IMR-90 (cell line): ENCODE data around the gene RGS3. TPM values are rescaled to one million over a fixed set of nuclear protein-coding genes. Genes with fewer than 3 reads are reported as not detected.

Source experiments
- ATAC-seq: fragments of 200-7000 bp; cut with Tn5 transposase; 2 replicates; pipeline ENCODE4 v1.9.1; 2020; ENCODE audit warnings: low read depth, mild to moderate bottlenecking, moderate library complexity
- BruUV-seq: library from RNA; stranded (reverse); fragments of 400-500 nt; replicated peaks from 2 replicates; lab custom pipeline; 2021; lab: Mats Ljungman, UMichigan
- CTCF ChIA-PET: fragments of 300-600 bp; formaldehyde crosslinking; extraction: SDS; loops from one replicate; lab custom pipeline; 2021; ENCODE audit warnings: antibody characterized with exemption; lab: Yijun Ruan, JAX
- POLR2A ChIA-PET: fragments of 300-600 bp; sonication (Branson Sonifier 250); formaldehyde crosslinking; loops from one replicate; lab custom pipeline; 2022; ENCODE audit warnings: antibody characterized with exemption; ENCODE audit not compliant: unreplicated experiment; lab: Charles Lee
- DNase-seq: peaks from one replicate; pipeline ENCODE4 v3.0.0; 2013
- H2AFZ ChIP-seq: replicated peaks from 2 replicates; pipeline ENCODE3; 2013; ENCODE audit warnings: low read length, mild to moderate bottlenecking; ENCODE audit not compliant: poor library complexity
- H2AK5ac ChIP-seq: 2 replicates; pipeline ENCODE4 v1.6.1; 2013; ENCODE audit warnings: low read depth, low read length, inconsistent platforms
- H2AK9ac ChIP-seq: replicated peaks from 2 replicates; pipeline ENCODE3; 2013; ENCODE audit warnings: mild to moderate bottlenecking, low read depth, low read length, moderate library complexity; ENCODE audit not compliant: poor library complexity
- H2BK120ac ChIP-seq: 2 replicates; pipeline ENCODE4 v1.6.1; 2013; ENCODE audit warnings: low read depth, low read length, inconsistent platforms
- H2BK15ac ChIP-seq: 3 replicates; pipeline ENCODE4 v1.6.1; 2013; ENCODE audit warnings: low read depth, low read length, inconsistent platforms
- H2BK20ac ChIP-seq: 2 replicates; pipeline ENCODE4 v1.6.1; 2013; ENCODE audit warnings: low read depth, mild to moderate bottlenecking, inconsistent platforms, low read length, moderate library complexity
- H2BK5ac ChIP-seq: 2 replicates; pipeline ENCODE4 v1.6.1; 2013; ENCODE audit warnings: mild to moderate bottlenecking, low read depth, low read length, inconsistent platforms; ENCODE audit not compliant: poor library complexity, severe bottlenecking
- H3K14ac ChIP-seq: replicated peaks from 2 replicates; pipeline ENCODE4 v1.6.1; 2013; ENCODE audit warnings: low read depth, low read length, inconsistent platforms
- H3K18ac ChIP-seq: 2 replicates; pipeline ENCODE4 v1.6.1; 2013; ENCODE audit warnings: low read depth, low read length, control low read depth
- H3K23ac ChIP-seq: 2 replicates; pipeline ENCODE4 v1.6.1; 2013; ENCODE audit warnings: low read depth, low read length, inconsistent platforms
- H3K27ac ChIP-seq: 2 replicates; pipeline ENCODE4 v1.5.1; 2013; ENCODE audit warnings: mild to moderate bottlenecking, control low read depth, low read length; ENCODE audit not compliant: insufficient read depth
- H3K27me3 ChIP-seq: 2 replicates; pipeline ENCODE4 v1.6.1; 2013; ENCODE audit warnings: low read length; ENCODE audit not compliant: control insufficient read depth, insufficient read depth
- H3K36me3 ChIP-seq: 2 replicates; pipeline ENCODE4 v1.6.1; 2013; ENCODE audit warnings: low read length, mixed read lengths; ENCODE audit not compliant: control insufficient read depth, insufficient read depth
- H3K4ac ChIP-seq: 2 replicates; pipeline ENCODE4 v1.6.1; 2013; ENCODE audit warnings: low read depth, low read length, inconsistent platforms
- H3K4me1 ChIP-seq: 2 replicates; pipeline ENCODE4 v1.6.1; 2013; ENCODE audit warnings: low read length, mixed read lengths; ENCODE audit not compliant: control insufficient read depth, insufficient read depth
- H3K4me2 ChIP-seq: 2 replicates; pipeline ENCODE4 v1.6.1; 2013; ENCODE audit warnings: low read depth, mild to moderate bottlenecking, control low read depth, low read length, moderate library complexity
- H3K4me3 ChIP-seq: 2 replicates; pipeline ENCODE4 v1.5.1; 2013; ENCODE audit warnings: low read depth, mild to moderate bottlenecking, control low read depth, low read length, moderate library complexity; ENCODE audit not compliant: insufficient read depth
- H3K56ac ChIP-seq: 2 replicates; pipeline ENCODE4 v1.6.1; 2013; ENCODE audit warnings: low read length, inconsistent platforms; ENCODE audit not compliant: insufficient read depth; ENCODE audit errors: extremely low read depth
- H3K79me1 ChIP-seq, 2 experiments: 2 replicates each; pipeline ENCODE4 v1.6.1; 2013; ENCODE audit warnings: low read length in 2 of 2, inconsistent platforms in 1 of 2, low read depth in 1 of 2
- H3K9ac ChIP-seq: 2 replicates; pipeline ENCODE4 v1.6.1; 2013; ENCODE audit warnings: low read depth, low read length, control low read depth
- H3K9me1 ChIP-seq: 2 replicates; pipeline ENCODE4 v1.6.1; 2013; ENCODE audit warnings: low read length, inconsistent platforms; ENCODE audit not compliant: insufficient read depth
- H3K9me3 ChIP-seq: 2 replicates; pipeline ENCODE4 v1.6.1; 2013; ENCODE audit warnings: low read length; ENCODE audit not compliant: control insufficient read depth, insufficient read depth
- H4K20me1 ChIP-seq: 2 replicates; pipeline ENCODE4 v1.6.1; 2013; ENCODE audit warnings: low read length, inconsistent platforms; ENCODE audit not compliant: insufficient read depth
- H4K5ac ChIP-seq: 2 replicates; pipeline ENCODE4 v1.6.1; 2013; ENCODE audit warnings: mild to moderate bottlenecking, low read depth, low read length, control low read depth
- H4K8ac ChIP-seq, 2 experiments: 2 replicates each; pipeline ENCODE4 v1.6.1; 2013; ENCODE audit warnings: low read depth in 2 of 2, low read length in 2 of 2, control low read depth in 1 of 2, inconsistent platforms in 1 of 2
- H4K91ac ChIP-seq: 2 replicates; pipeline ENCODE4 v1.6.1; 2013; ENCODE audit warnings: low read depth, low read length, inconsistent platforms; ENCODE audit not compliant: insufficient read depth
- CEBPB ChIP-seq: IDR thresholded peaks from 2 replicates; pipeline ENCODE4 v1.6.1; 2012; ENCODE audit warnings: low read depth, low read length, improper control_type of control experiment
- CHD1 ChIP-seq: IDR thresholded peaks from 2 replicates; pipeline ENCODE4 v1.6.1; 2012; ENCODE audit warnings: low read depth, low read length, improper control_type of control experiment
- FOS ChIP-seq: fragments of 150-350 bp; IDR thresholded peaks from 2 replicates; pipeline ENCODE4 v1.6.1; 2016; ENCODE audit warnings: low read depth, low read length
- MAFK ChIP-seq: IDR thresholded peaks from 2 replicates; pipeline ENCODE4 v1.6.1; 2012; ENCODE audit warnings: low read depth, low read length, improper control_type of control experiment
- MAZ ChIP-seq: IDR thresholded peaks from 2 replicates; pipeline ENCODE4 v1.6.1; 2012; ENCODE audit warnings: low read depth, mild to moderate bottlenecking, low read length, improper control_type of control experiment, moderate library complexity, borderline replicate concordance
- MXI1 ChIP-seq: IDR thresholded peaks from 2 replicates; pipeline ENCODE4 v1.6.1; 2012; ENCODE audit warnings: low read depth, mild to moderate bottlenecking, low read length, moderate library complexity, borderline replicate concordance
- RCOR1 ChIP-seq: IDR thresholded peaks from 2 replicates; pipeline ENCODE4 v1.6.1; 2012; ENCODE audit warnings: mild to moderate bottlenecking, low read length, improper control_type of control experiment; ENCODE audit not compliant: insufficient replicate concordance
- WGBS, 2 experiments: methylation state at CpG; one replicate each; pipeline versions ENCODE4 v1.1.5 to v1.1.7; 2013; ENCODE audit warnings: missing lambda C conversion rate in 2 of 2; ENCODE audit not compliant: insufficient read length in 1 of 2; ENCODE audit errors: extremely low coverage in 2 of 2; 5-methylcytosine and 5-hydroxymethylcytosine counted together
- dilution Hi-C: fragments of 300-500 bp; cut with HindIII; formaldehyde crosslinking; loops from one replicate; pipeline ENCODE4 v1.14.3; 2018; ENCODE audit warnings: low sequenced_read_pairs; ENCODE audit not compliant: unreplicated experiment
- in situ Hi-C: fragments of 300-500 bp; cut with MboI; formaldehyde crosslinking; loops from 3 replicates; pipeline ENCODE4 v1.14.3; 2019; ENCODE audit warnings: low sequenced_read_pairs, inconsistent platforms, mixed read lengths
- intact Hi-C: fragments of 100-400 bp; cut with micrococcal nuclease; formaldehyde crosslinking; loops from 2 replicates; pipeline ENCODE4 v1.10.0; 2022
- polyA plus RNA-seq, 3 experiments: library from polyadenylated mRNA; depleted of rRNA; stranded (reverse); fragments of >200 nt; gene quantifications; 2 replicates each; pipeline ENCODE4 v1.2.3, GENCODE V29; 2012; ENCODE audit warnings: low replicate concordance in 1 of 3
- total RNA-seq: library from RNA; depleted of rRNA; stranded (reverse); fragments of >200 nt; gene quantifications from 2 replicates; pipeline ENCODE4 v1.2.3, GENCODE V29; 2012
- TF ChIP-seq, protein P1 (sequence below): conservative IDR thresholded peaks from 2 replicates; pipeline ENCODE4 v1.5.1; 2012; ENCODE audit warnings: mild to moderate bottlenecking, low read depth, low read length, improper control_type of control experiment

Gene RGS3
- total and polyA plus RNA-seq, 2 of the 4 experiments (the other 2 are of a cell fraction) = 51.8 to 65.6 TPM

DNA sequence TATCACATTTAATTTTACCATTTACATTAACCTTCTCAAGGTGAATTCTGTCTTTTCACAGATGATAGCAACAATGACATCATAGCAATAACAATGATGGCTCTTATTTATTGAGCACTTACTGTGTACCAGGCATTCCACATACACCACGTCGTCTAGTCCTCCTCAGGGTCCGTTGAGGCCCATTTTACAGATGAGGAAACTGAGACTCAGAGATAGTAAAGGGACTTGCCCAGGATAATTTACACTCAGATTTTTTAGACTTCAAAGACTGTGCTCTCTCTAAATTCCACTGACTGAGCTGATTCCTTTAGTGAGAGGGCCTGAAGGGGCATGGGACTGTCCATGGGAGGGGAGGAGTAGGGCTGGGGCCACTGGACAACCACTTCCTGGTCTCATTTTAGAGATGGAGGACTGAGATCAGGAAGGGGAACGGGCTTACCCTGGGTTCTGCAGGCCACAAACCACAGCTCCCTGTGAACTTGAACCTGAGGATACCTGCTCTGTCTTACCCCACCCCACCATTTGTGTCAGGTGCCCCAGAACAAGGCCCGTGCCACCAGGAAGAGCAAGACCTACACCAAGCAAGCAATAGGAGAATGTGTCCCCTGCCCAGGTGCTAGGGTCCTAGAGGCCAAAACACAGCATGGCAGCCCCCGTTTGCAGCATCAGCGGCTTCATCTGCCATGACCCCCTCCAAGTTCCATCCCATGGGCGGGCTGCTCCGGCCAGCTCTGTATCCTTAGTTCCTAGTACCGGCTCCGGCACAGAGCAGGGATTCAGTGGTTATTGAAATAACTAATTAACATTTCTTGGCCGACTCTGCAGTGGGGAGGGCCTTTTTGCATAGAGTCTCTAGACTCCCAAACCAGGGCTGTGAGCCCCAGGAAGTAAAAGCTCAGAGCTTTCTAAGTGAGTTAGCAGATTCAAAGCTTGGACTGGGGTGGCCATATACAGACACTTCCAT is 96.6 kb downstream of the RGS3 start (continued):
- TF ChIP-seq MAZ = no peak

DNA sequence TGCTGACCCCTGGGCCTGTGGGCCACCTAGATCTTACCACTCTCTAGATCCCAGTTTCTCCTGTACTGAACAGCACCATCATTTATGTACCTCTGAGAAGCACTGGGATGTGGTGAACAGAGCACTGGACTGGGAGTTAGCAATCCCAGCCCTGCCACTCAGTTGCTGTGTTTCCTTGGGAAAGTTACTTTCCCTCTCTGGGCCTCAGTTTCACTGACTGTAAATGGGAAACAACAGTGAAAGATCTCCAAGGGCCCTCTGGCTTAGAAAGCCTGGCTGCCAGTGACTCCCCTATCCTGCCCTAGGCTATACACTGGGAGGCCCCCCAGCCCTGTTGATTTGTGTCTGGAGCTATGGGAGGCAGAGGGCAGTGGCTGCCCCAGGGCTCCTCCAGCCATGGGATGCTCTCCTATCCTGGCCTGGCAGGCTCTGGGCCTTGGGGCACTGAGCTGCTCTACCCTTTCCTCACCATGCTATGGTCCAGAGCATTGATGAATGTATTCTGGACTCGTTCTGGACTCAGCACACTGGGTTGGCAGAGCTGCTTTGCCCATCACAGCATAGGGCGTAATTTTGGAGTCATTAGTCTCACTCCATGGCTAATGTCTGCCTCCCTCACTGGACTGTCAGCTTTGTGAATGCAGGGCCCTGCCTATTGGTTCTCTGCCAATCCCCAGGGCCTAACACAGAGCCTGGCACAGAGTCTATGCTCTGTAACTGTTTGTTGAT is 99.3 kb downstream of the RGS3 start:
- CTCF ChIA-PET = interaction anchor here (0.9 kb wide), 1 partner anchor 29 kb away, joined by 3 read pairs; no protein-coding TSS in a partner anchor
- no peak overlapping the region for H3K56ac ChIP-seq
- no TSS peak for BruUV-seq

More for the DNA sequence above, 99.3 kb downstream of the RGS3 start:
- intact Hi-C loops = no loop called here
- Histone ChIP-seq H3K4ac (peak overlapping the region; percentile 51), H4K5ac (no peak overlapping the region), H3K79me1 (peaks cover 1 to 27% of the 10 kb centered on the region in 2 experiments; a peak in 3 of 4 replicates), H2AFZ (peak overlapping the region; percentile 25), H4K91ac (peak overlapping the region; percentile 3; the same call in 1 of the 2 replicates), H4K8ac (no peak overlapping the region), H2BK5ac (no peak overlapping the region), H3K4me1 (peaks cover 27% of the 10 kb centered on the region), H3K14ac (no peak overlapping the region; the same call in 1 of the 2 replicates), H4K20me1 (no peaks in the 10 kb centered on the region), H3K9me3 (no peaks in the 10 kb centered on the region), H3K27ac (no peak overlapping the region), H2BK20ac (peak overlapping the region; percentile 14; the same call in 1 of the 2 replicates), H3K23ac (peak overlapping the region; percentile 63; the same call in 1 of the 2 replicates), H2AK5ac (peak overlapping the region; percentile 69), H3K36me3 (no peaks in the 10 kb centered on the region), H3K18ac (no peak overlapping the region), H3K4me2 (no peak overlapping the region), H3K4me3 (no peak overlapping the region), H3K27me3 (no peaks in the 10 kb centered on the region), H2BK120ac (no peak overlapping the region), H3K9me1 (peaks cover 22% of the 10 kb centered on the region), H2BK15ac (peak overlapping the region; percentile 43; the same call in 2 of the 3 replicates), H2AK9ac (no peak overlapping the region), H3K9ac (no peak overlapping the region)
- POLR2A ChIA-PET = no interaction called here
- WGBS, 2 experiments = 80% methylated on average over 2 of the region's 2 CpGs; no CpG with 5 or more reads in 1 of the 2 experiments
- TF ChIP-seq MAFK (no peak), CEBPB (no peak), FOS (no peak), CHD1 (no peak), RCOR1 (no peak), MXI1 (no peak)
- TF ChIP-seq, protein P1, sequence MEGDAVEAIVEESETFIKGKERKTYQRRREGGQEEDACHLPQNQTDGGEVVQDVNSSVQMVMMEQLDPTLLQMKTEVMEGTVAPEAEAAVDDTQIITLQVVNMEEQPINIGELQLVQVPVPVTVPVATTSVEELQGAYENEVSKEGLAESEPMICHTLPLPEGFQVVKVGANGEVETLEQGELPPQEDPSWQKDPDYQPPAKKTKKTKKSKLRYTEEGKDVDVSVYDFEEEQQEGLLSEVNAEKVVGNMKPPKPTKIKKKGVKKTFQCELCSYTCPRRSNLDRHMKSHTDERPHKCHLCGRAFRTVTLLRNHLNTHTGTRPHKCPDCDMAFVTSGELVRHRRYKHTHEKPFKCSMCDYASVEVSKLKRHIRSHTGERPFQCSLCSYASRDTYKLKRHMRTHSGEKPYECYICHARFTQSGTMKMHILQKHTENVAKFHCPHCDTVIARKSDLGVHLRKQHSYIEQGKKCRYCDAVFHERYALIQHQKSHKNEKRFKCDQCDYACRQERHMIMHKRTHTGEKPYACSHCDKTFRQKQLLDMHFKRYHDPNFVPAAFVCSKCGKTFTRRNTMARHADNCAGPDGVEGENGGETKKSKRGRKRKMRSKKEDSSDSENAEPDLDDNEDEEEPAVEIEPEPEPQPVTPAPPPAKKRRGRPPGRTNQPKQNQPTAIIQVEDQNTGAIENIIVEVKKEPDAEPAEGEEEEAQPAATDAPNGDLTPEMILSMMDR = no peak
- ATAC-seq = no peak
- dilution Hi-C loops = no loop called here
- DNase-seq = no peak
- in situ Hi-C loops = no loop called here
